HG03045 (cell line): Measurements from ENCODE around the gene TCF25.
A peak's percentile ranks its signal among the peaks of the same experiment; 100 is the strongest.

Experiments
- ATAC-seq: cut with Tn5 transposase; IDR thresholded peaks from one replicate; pipeline ENCODE4 v1.9.1; 2021; ENCODE audit warnings: mild to moderate bottlenecking, moderate library complexity; ENCODE audit not compliant: unreplicated experiment

Gene TCF25

GRCh38 chr16:89844739-89845339 is 28.6 kb upstream of the TCF25 start:
- ATAC-seq = no peak

DNA sequence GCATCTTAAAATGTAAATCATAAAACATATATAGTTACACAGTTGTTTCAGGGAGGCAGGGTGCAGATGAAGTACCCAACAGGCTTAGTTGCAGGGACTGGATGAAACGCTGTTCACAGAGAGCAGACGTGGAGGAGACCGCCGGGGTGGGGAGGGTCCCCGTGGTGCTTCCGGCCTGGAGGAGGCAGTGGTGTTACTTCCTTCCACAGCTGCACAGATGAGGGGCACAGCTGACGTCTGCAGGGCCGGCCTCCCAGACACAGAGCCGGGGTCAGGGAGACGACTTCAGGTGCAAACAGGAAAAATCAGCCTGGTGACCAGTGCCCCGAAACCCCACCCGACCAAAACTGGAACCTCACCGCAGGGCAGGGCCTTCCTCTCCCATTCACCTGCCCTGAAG is 28.0 kb upstream of the TCF25 start:
- no peak for ATAC-seq

DNA sequence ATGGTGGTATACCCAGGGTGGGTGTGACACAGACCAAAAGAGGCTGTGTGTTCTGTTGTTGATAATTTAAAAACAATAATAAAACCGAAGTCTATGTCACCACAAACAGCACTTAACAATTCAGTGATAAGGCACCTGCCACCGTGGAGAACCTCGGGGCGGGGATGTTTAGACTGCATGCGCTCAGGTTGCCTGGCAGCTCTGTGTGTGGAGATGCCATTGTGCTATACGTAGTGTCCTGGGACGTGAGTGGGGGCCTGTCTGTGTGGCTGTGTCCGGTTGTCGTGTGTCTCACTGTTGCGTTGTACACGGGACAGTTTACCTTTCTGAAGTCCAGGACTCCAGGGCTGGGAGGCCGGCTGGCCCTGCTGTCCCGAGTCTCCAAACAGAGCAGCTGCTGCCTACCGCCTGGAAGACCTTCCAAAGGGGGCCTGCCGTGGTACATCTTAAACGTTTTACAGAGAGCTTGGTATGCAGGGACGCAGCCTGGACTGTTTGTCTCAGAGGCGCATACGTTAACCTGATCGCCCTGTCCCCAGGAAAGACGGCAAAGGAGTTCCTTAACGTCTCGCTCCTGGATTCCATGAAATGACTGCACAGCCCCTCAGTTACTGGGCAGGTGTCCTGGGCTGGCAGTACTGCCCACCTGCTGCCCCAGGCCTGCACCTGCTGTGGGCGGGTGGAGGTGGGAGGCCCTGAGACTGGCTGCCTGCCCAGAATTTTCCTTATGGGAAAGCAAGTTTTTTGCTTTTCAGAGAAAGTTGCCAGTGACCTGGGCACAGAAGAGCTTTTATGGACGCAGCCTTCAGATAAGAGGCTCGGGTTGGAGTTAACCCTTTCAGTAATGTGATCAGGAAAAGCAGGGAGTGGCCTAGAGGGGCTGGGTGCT is 26.1 kb upstream of the TCF25 start:
- no peak for ATAC-seq

- no peak for ATAC-seq
Observed at GRCh38 chr16:89847940-89848297, 25.5 kb upstream of the TCF25 start.

DNA sequence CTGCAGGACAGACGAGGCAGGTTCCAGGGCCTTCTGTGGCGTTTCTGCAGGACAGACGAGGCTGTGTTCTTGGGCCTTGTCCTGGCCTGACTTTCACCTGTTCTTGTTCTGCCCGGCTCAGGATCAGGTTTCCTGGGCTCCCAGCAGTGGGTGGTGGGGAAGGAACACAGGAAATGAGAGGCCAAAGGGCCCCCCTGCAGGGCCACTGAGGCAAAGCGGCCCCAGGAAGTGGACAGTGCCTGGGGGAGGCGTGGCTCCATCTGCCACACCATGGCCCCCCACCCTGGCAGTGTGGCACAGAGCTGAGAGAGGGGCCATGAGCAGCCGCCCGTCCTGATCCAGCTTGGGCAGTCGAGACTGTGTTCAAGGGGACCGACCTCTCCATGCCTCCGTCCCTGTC is 24.4 kb upstream of the TCF25 start:
- ATAC-seq = no peak

DNA sequence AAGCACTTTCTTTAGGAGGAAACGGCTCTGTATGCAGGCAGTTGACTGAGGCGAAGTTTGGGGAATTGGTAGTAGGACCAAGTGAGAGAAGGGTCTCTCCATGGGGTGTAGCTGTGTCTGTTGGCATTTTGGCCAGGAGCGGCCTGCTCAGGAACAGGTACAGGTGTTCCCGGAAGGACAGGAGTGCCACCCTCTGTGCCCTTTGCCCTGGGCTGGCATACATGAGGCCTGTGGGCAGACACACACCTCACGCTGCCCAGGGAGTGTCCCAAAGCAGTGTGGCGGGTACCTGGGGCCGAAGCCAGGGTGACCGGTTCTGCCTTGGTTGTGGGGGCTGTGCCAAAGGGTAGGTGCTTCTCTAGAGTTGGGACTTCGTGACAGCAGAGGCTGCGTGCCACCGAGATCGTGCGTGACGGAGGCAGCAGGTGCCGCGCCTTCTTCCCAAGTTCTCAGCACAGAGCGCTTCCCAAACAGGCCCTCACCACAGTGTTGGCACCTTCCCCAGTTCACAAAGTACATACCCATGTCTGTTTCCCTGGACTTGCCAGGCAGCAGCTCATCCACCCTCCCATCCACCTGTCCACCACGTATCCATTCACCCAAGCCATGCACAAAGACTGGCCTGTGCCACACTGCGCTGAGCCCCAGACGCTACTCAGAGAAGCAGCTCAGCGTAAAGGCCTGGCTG is 19.9 kb upstream of the TCF25 start:
- ATAC-seq = no peak

DNA sequence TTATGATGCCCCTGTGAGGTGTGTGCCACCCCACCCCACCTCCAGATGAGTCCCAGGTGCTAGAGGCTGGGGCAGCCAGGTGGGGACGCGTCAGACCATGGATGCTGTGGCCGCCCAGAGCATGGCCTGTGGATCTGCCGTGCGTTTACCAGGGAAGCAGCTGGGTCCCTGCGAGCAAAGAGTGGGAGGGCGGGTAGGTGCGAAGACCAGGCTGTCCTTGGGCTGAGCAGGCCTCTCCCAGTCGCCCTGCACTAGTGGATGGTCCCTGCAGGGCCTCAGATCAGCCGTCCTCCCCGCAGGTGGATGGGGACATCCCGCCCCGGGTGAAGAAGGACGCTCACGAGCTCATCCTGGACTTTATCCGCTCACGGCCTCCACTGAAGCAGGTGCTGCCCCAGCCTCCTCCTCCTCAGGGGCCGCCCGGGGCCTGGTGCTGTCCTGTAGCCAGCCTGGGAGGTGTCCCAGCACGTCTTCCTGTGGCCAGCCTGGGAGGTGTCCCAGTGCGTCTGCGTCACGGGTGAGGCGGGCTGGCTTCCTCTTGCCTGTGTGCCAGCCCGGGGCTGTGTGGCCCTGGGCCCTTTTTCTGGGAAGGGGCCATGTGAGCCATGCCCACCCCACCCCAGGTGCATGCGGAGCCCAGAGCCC is 18.0 kb upstream of the TCF25 start:
- no peak for ATAC-seq

DNA sequence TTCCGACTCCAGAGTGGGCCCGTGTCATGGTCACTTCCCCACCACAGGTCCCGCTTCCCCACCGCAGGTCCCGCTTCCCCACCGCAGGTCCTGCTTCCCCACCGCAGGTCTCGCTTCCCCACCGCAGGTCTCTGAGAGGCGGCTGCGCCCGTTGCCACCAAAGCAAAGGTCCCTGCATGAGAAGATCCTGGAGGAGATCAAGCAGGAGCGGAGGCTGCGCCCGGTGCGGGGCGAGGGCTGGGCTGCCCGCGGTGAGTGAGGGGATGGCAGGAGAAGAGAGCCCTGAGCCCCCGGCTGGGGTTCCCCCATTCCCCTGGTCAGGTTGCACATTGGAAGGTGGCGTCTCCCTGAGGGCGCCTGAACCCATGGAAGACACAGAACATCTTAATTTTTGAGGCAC is 17.4 kb upstream of the TCF25 start:
- ATAC-seq = no peak

GRCh38 chr16:89858973-89859614 is 14.3 kb upstream of the TCF25 start:
- ATAC-seq = no peak

DNA sequence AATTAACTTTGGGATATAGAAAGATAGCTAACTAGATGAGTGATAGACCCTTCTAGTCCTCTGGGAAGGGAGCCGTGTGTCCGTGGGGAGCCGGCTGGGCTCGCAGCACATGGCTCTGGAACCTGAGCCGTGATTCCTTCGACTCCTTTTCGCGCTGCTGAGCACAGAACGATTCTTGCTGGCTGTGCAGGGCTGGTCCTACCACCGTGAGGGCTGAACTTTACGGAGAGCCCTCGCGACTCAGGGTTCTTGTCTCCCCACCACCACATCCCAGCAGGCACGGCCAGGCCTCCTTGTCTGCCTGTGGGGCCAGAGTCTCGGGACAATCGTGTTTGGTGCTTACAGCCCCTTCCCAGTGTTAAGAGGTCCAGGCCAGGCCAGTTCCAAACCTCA is 13.8 kb upstream of the TCF25 start:
- ATAC-seq = no peak

GRCh38 chr16:89860747-89861304 is 12.6 kb upstream of the TCF25 start:
- no peak for ATAC-seq

GRCh38 chr16:89861648-89862047 is 11.7 kb upstream of the TCF25 start:
- ATAC-seq = no peak

DNA sequence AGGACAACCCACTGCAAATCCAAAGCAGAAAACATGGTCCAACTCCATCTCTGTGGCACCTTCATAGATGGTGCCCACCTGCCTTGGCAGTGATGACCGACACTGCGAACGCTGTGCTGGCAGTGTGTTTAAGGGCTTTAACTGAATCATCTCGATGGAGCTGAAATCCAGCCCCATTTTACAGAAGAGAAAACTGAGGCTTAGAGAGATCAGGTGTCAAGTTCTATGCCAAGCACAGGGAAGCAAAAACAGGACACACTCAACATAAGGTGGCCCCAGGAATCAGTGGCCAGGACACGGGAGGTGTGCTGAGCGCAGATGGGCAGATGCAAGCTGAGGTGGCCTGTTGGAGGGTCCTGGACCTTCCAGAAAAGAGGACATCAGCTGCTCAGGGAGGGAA is 10.7 kb upstream of the TCF25 start:
- ATAC-seq = no peak

DNA sequence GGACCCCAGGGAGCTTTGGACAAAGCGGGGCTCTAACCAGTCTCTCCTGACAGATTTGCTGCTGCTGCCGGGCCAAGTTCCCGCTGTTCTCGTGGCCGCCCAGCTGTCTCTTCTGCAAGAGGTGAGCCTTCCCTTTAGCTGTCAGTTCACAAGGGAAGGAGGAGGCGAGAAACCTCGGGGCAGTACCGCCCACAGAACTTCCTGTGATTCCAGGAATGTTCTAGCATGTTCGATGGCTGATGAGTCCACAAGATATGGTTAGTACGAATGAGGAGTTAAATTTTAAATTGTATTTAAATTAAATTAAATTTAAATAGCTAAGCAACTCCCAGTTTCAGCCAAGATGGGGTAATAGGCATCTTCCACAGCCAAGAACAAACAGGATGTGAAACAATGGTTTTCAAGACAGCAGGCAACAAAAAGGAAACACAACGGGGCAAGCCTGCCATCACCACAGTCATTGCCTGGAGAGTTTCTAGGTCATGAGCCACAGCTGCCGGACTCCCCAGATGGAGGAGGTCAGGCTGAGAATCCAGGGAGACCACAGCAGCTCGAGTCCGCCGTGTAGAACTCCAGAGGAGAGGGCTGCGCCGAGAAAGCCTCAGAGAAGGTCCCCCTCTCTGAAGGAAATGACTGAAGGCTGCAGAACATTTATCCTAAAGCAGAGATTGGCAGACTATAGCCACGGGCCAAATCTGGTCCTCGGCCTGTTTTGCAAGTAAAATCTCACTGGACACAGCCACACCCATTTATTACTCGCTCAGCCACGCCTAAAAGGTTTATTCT is 9.5 kb upstream of the TCF25 start:
- no peak for ATAC-seq

- ATAC-seq = no peak
Observed at GRCh38 chr16:89864527-89864820, 8.9 kb upstream of the TCF25 start.

GRCh38 chr16:89867918-89868317 is 5.5 kb upstream of the TCF25 start:
- ATAC-seq = no peak

GRCh38 chr16:89869911-89870310 is 3.5 kb upstream of the TCF25 start:
- ATAC-seq = no peak

DNA sequence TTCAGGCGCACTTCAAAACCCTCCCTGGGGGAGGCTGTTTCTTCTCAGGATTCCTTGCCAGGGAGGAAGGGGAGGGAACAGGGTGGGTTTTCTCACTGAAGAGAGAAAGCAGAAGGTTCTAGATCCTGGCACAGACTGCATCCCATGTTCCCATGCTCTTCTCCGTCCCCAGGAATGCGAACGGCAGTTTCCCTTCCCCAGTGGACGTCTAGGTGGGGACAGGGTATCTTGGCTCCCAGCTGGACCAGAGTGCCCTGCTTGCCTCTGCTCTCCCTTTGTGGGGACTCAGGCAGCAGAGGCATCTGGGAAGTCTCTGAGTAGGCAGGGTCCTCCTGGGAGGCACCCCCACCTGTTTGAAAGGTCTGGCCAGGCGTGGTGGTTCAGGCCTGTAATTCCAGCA is 3.0 kb upstream of the TCF25 start:
- no peak for ATAC-seq

DNA sequence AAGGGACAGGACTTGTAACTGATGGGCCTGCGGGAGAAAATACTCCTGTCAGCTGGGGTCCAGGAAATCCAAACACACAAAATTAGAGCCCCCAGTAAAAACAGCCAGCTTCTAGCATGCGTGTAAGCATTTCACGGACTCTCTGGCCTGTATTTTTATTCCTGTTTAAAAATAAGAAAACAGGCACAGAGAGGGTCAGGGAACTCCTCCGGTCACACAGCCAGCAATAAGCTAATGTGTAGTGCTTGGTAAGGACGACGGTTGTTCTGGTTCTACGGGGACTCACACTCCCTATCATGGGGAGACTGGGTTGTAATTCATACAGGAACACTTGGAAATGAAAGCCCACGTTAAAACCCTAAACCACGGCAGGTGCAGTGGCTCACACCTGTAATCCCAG is 1.5 kb upstream of the TCF25 start:
- no peak for ATAC-seq

- ATAC-seq = peak; percentile 67
Observed at GRCh38 chr16:89873972-89874689, 739 bp downstream of the TCF25 start.
